Stomach (tissue), 4 donors: ENCODE results near the gene PDIA5.

Source experiments
- EP300 ChIP-seq: sonication (generic); formaldehyde crosslinking; IDR thresholded peaks from one replicate; pipeline ENCODE4 v1.6.1; 2017; ENCODE audit warnings: antibody characterized with exemption
- POLR2A ChIP-seq, 4 donors: fragments of 450-650 bp; IDR thresholded peaks; one replicate each; pipeline ENCODE4 v1.6.1; 2016; ENCODE audit warnings: antibody characterized with exemption in 4 of 4, control low read depth in 2 of 4, mild to moderate bottlenecking in 1 of 4, moderate library complexity in 1 of 4
- POLR2AphosphoS5 ChIP-seq, 3 donors: sonication (generic); formaldehyde crosslinking; IDR thresholded peaks; one replicate each; pipeline ENCODE4 v1.6.1; 2016; ENCODE audit warnings: antibody characterized with exemption in 3 of 3
- TF ChIP-seq, protein P1 (sequence below), 7 experiments: fragments of 450-650 bp in 4 of 7; fragments of 200-600 bp in 3 of 7; sonication (generic) in 3 of 7; IDR thresholded peaks; one replicate each; pipeline ENCODE4 v1.5.1; 2016 to 2019; ENCODE audit warnings: antibody characterized with exemption in 7 of 7, control low read depth in 2 of 7, mild to moderate bottlenecking in 1 of 7

DNA sequence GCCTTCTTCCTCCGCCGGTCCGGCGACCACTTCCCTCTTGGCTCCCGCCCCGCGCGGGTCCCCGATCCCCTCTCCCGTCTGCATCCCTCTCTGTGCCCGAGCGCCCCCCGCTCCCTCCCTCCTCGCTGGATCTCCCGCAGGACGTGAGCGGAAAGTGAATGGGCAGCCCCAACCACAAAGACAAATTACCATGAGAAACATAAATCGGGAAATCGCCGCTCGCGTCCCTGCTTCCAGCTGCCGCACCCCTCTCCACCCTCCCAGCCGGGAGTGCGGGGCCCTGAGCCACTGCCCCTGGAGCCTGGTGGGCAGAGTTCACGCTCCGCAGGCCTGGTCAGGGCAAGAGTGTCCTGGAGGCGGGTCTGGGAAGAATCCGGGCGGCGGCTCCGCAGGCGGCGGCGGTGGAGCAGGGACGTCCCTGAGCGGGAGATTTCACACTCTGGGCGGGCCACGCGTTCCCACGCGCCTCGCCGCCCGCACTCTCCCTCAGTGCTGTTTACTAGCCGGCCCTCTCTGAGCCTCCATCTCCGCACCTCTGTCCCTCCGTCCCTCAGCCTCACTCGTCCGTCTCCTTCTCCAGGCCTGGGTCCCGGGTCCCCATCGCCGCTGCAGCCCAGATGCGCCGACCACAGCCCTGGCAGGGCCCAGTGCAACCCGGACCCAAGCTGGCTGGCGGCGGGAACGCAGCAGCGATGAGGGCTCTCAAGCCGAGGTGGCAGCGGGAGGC lies 40.1 kb upstream of the PDIA5 start:
- no peak for TF ChIP-seq POLR2AphosphoS5 (IDR thresholded peaks at IDR 0.05)
- TF ChIP-seq, protein P1, sequence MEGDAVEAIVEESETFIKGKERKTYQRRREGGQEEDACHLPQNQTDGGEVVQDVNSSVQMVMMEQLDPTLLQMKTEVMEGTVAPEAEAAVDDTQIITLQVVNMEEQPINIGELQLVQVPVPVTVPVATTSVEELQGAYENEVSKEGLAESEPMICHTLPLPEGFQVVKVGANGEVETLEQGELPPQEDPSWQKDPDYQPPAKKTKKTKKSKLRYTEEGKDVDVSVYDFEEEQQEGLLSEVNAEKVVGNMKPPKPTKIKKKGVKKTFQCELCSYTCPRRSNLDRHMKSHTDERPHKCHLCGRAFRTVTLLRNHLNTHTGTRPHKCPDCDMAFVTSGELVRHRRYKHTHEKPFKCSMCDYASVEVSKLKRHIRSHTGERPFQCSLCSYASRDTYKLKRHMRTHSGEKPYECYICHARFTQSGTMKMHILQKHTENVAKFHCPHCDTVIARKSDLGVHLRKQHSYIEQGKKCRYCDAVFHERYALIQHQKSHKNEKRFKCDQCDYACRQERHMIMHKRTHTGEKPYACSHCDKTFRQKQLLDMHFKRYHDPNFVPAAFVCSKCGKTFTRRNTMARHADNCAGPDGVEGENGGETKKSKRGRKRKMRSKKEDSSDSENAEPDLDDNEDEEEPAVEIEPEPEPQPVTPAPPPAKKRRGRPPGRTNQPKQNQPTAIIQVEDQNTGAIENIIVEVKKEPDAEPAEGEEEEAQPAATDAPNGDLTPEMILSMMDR (IDR thresholded peaks at IDR 0.05), result no peak
- TF ChIP-seq POLR2A (IDR thresholded peaks at IDR 0.05), result no peak
- no peak for TF ChIP-seq EP300
